GM21717 (cell line): ENCODE measurements around the gene KLHL18.

Experiments used
- ATAC-seq: cut with Tn5 transposase; IDR thresholded peaks from one replicate; pipeline ENCODE4 v1.9.1; 2021; ENCODE audit warnings: mild to moderate bottlenecking, moderate library complexity; ENCODE audit not compliant: unreplicated experiment

KLHL18 gene

DNA sequence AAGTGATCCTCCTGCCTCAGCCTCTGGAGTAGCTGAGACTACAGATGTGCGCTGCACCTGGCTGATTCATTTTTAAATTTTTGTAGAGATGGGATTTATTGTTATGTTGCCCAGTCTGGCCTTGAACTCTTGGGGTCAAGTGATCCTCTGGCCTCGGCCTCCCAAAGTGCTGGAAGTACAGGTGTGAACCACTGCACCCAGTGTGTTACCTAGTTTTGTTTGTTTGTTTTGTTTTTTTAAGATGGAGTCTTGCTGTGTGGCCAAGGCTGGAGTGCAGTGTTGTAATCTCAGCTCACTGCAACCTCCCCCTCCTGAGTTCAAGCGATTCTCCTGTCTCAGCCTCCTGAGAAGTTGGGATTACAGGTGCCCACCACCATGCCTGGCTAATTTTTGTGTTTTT, 110.2 kb downstream of the KLHL18 start:
- no peak for ATAC-seq

DNA sequence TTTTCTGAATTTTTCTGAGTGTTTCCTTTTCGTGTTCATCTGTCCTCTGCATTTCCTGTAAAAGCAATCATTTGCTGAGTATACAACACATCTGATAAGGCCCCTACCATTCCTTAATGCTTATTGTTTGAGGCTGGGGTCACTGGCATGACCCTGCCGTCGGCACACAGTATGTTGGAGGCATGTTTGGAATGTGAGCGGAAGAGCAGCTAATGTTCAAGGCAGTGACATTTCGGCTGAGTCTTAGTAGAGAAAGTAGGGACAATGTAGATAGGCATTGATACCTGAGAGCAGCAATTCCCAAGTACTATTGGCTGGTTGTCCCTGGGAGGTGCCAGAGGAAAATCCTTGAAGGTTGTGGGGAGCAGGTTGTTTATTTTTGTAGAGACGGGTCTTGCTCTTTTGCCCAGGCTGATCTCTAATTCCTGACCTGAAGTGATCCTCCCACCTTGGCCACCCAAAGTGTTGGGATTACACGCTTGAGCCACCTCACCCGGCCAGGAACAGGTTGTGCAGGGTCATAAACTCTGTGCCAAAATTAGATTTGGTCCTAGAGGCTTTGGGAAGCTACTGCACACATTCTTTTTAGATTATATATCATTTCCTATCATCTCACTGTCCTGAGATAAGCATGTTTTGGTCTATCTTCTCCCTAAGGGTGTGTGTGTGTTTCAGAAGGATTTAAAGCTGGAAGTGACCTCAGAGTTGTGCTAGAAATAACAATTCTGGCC, 111.6 kb downstream of the KLHL18 start:
- no peak for ATAC-seq

DNA sequence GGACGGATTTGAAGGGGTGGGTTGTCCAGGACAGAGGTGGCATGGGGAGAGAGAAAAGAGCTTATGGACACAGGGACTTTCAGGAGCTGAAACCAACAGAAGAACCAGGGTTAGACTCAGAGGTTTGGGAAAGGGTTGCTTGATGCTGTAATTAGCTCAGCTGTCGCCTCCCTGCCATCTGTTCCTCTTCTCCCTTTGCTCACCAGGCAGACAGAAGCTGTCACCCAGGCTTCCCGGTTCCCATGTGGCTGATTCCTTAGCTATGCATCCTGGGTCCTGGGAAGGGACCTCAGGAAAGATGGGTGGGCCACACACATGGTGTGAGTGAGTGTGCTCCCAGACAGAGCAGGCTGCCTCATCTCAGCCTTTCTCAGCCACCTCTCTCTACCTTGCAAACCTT, 112.1 kb downstream of the KLHL18 start:
- no peak for ATAC-seq
